GM12878 (cell line): ENCODE measurements around the gene USP9X.

Experiments
- POLR2A ChIP-seq: IDR thresholded peaks from 2 replicates; pipeline ENCODE4 v1.6.1; 2011; ENCODE audit warnings: low read depth, mild to moderate bottlenecking, low read length
- POLR2AphosphoS5 ChIP-seq: IDR thresholded peaks from 2 replicates; pipeline ENCODE4 v1.6.1; 2011; ENCODE audit warnings: mild to moderate bottlenecking, low read length, inconsistent platforms
- SREBF1 ChIP-seq: IDR thresholded peaks from 2 replicates; pipeline ENCODE4 v1.6.1; 2012; ENCODE audit warnings: mild to moderate bottlenecking, low read length

DNA sequence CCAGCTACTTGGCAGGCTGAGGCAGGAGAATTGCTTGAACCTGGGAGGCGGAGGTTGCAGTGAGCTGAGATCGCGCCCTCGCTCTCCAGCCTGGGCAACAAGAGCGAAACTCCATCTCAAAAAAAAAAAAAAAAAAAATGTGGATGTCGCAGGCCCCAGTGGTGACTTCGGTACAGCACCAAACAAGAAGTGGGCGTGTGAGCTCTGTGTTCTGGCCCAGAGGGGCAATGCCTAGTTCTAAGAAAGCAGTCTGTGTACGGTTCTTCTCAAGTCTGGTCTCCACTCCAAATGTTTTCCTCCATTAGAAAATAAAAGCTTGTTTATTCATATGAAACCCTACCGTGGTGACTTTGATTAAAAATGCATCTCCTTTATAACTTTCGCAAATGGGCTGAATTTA, 156.7 kb downstream of the USP9X start:
- TF ChIP-seq POLR2AphosphoS5 (no peak), POLR2A (no peak), SREBF1 (no peak)
